ENCODE results near the gene AASS. TPM values are rescaled to one million over a fixed set of nuclear protein-coding genes. Genes with fewer than 3 reads are reported as not detected.
A peak's percentile ranks its signal among the peaks of the same experiment; 100 is the strongest.
"Not testable (repeated sequence)": the region's sequence is repeated elsewhere in the genome, so short reads cannot be mapped to it uniquely, and the experiment has no call there.

The AASS gene
- 19.3 TPM for total RNA-seq

DNA sequence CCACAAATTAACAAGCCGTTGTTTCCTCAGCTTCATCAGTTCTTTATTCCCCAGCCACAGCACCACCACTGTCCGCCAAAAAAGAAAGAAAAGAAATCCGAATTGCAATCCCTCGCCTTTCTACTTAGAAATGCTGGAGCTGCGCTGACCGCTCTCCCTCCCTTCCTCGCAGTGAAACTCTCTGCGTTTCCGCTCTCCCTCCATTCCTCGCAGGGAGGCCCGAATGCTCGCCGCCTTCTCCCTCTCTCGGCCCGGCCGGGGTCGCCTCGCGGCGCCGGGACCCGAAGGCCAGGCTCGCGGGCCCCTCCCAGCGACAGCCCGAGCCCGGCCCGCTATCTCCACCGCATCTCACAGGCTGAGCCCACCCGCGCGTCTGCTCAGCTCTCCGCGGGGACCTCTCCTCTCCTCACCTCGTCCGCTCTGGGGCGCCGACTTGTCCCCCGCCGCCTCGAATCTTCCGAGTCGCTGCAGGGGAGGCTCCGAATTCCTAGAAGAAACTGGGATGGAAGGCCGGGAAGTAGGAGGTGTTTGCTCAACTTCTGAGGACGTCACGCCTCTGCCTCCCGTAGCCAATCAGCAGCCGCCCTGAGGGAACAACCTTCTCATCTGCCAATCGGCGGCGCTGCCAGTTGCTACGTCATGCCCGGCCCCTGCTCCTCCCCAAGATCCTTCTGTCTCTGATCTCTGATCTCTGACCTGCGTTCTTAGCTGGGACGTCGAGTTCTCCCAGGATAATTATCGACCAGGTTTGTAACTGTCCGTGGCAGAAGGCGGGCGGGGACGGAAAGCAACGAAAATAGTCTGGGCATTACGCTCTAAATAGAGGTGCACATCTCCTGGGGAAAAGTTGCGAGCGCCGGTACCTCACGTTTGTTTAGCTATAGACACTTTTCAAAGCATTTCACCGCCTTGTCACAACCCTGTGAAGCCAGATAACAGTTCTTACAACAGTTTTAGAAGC, at the start of gene AASS:
Gene AASS, minus strand, starts transcription at position 499 of the 961 bp plus-strand sequence. CDS start 10,523 bp downstream, outside the sequence.
- DNase-seq, result peak; percentile 95

DNA sequence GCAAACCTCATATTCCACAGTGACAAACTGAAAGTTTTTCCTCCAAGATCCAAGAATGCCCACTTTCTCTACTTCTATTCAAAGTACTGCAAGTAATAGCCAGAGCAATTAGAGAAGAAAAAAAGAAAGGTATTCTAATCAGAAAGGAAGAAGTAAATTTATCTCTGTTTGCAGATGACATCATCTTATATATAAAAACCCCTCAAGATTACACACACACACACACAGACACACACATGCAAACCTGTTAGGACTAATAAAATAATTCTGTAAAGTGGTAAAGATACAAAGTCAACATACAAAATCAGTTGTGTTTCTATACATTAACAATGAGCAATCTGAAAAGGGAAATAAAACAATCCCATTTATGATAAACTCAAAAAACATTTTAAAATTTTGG, 44.7 kb upstream of the AASS start:
- DNase-seq, result no peak

DNA sequence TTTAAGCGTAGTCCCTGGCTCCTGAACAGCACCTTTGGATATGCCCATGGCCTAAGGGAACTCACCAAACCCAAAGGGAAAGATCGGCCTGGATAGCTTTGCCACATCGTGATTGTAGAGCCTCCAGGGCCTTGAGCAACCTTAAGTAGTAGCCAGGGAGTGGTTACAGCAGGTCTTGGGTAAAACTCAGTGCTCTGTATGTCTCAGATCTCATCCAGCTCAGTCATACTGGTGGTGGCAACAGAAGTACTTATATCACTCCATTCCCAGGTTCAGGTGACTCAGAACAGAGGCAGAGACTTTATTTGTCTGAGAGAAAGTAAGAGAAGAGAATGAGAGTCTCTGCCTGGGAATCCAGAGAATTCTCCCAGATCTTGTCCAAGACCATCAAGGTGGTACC, 39.1 kb upstream of the AASS start:
- DNase-seq, result no peak

DNA sequence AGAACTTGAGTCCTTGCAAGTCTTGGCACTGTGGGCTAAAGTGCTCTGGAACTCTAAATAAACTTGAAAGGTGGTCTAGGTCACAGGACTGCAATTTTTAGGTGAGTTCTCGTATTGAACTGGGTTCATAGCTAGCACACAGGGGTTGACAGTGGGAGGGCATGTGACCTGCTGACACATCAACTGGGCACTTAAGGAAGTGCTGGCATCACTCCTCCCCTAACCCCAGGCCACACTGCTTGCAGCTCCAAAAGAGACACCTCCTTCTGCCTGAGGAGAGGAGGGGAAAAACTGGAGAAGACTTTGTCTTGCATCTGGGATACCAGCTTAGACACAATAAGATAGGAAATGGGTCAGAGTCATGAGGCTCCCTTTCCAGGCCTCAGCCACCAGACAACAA, 38.0 kb upstream of the AASS start:
- no peak for DNase-seq

DNA sequence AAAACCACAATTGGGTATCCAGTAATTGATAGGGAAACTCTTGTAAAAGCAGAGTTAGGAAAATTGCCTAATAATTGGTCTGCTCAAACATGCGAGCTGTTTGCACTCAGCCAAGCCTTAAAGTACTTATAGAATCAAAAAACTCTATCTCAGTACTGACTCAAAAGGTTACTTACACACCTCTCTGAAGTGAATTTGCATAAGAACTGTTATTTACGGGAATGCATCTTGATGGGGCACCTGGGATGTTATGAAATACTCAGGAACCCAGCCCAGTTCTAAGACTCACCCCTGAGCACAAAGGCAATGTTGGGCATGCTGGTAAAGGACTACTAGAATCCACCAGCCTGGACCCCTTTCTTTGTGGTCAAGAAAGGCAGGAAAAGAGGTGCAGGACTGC, 28.1 kb upstream of the AASS start:
- not testable (repeated sequence) for DNase-seq

DNA sequence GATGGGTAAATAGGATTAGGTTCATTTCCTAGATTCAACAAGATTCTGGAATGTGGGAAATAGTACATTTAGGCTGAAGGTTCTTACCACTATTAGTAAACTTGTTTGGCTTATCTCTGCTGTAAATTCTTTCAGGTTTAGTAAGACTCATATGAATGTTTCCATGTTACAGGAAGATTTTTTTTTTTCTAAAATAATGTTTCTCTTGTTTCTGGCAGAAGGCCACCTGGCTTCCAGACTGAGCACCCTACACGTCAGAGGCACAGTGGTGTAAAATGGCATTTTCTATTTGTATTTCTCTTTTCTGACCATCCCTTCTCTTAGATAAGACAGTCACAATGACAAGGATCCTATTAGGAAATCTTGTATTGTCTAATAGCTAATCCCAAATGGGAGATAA, 22.7 kb upstream of the AASS start:
- no peak for DNase-seq

DNA sequence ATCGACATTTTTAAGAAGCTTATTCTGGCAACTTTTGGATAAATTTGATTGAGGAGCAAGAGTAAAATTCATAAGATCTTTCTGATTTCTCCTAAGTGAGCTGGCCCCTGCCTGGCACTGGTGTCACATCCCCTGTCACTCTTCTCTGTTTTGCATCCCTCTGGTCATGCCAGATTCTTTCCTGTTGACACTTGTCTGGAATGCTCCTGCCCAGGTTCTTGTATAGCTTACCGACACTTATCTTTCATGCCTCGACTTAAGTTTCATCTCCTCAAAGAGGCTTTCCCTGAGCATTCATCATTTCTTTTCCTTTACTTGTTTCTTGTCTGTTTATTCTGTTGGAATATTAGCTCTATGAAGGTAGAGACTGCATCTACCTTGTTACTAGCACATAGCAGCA, 22.2 kb upstream of the AASS start:
- no peak for DNase-seq

DNA sequence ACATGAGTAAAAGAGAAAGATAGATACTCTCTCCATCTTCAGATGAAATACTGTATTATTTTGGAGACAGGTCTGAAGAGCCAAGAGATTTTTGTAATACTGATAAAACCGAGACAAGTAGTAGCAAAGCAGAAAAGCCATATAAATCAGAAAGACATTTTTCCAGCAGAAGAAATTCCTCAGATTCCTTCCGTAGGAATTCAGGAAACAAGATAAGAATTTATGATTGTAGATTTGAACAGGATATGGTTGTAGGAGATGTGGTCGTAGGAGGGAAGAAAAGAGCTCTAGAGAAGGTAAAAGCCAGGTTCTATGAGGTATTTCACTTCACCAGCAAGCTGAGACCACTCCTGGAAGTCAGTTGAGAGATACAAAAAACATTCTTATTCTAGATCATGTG, 17.6 kb upstream of the AASS start:
- DNase-seq, result no peak

DNA sequence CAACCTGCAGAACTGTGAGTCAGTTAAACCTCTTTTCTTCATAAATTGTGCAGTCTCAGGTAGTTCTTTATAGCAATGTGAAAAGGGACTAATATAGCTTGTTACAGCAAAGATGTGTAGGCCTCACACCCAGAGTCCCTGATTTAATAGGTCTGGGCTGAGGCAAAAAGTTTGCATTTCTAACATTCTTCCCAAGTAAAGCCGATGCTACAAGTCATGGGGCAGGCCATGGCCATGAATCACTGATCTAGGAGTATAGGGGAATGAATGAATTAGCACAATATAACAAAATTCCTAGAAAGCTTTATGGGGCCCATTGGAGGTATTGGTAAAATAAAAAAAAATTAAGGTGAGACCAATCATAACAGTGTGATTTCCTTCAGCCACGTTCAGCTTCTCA, 11.5 kb upstream of the AASS start:
- DNase-seq, result no peak

DNA sequence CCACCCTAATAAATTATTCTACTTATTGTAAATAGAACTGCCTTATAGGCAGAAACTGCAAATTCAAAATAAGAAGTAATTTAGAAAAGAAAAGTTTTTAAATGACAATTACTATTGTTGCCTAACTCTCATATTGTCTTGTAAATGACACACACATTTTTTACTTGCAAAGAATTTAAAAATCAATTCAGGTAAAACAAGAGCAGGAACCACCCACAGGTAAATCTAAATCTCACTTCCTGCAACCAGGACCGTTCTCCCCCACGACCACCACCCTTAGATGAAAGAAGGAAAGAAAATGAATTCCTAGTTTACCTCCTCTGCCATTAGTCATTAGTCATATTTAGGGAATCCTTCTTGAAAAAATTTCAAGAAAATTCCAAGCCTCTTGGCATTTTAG, 4.8 kb upstream of the AASS start:
- no peak for DNase-seq

DNA sequence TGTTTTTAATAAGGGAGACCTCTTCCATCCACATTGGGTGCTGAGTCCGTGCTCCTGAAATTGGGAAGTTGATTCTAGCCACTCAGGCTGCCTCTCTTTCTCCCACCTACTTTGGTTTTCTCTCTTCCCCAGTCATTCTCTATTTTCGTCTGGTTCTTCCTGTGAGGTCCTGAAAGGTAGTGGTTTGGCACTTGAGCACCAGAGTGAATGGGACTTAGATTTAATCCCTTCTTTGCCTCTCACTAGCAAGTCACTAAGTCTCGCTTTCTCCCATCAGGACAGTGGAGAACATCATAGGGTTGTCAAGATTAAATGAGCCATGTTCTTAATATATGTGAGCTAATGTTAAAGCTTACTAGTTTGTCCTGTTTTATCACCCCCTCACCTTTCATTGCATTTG, 4.0 kb upstream of the AASS start:
- DNase-seq, result no peak

DNA sequence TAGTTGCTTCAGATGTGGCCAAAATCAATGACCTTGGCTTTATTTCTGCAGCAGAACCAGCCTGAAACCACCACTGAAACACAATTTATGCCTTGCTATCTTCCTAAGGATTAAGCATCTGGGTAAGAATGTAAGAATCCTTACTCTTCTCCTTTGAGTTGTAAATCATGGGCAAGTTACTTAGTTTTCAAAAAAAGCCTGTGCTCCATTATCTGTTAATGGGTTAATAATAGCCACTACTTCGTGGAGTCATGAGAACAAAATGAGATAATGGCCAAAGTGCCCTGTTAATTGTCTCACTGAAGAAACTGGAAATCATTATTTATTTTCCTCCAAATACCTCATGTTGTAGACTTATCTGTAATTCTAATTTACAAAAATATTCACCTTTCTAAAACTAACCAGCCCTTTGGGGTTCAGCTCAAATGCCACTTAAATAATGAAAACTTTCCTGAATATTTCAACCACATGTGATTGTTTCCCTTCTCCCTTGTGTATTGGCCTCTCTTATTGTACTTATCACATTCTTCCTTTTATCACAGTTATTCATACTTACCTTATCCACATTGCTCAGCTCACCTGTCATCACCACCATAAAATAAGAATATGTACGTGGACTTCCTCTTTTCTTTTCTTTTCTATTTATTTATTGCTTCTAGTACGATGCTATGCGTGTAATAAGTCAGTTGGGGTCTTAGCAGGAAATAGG, 2.0 kb upstream of the AASS start:
- DNase-seq, result no peak

DNA sequence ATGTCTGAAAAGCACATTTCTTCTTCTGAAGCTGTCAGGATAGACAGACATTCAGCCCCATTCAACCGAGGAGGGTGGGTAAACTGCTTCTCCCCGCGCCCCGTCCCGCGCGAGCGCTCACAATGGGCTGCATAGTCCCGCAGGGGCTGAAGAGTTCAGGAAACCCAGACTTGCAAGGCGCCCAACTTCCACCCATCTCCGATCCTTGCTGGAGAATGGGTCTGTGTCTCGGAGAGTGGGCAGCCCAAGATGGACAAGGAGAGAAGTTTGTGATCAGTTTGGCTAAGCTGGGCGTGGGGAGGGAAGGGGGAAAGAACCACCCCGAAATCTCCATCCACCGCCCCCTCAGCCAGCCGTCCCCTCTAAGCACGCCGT, 686 bp downstream of the AASS start:
- no peak for DNase-seq

DNA sequence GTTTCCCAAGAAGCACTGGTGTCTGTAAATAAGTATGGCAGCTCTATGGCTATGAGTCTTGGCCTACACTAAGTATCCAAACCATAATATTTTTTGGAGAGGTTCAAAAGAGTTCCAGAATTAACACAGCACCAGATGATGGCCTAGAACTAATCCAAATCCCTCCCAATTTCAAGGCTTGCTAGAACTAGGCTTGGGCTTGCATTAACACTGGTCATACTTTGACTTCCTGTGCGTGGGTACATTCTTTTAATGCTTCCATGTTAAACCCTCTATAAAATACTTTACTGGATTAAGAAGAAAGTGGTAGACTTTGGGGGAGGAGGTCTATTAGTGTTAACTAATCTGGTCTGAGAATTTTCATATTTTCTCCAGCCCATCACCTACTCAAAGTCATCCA, 3.1 kb downstream of the AASS start:
- DNase-seq, result no peak

DNA sequence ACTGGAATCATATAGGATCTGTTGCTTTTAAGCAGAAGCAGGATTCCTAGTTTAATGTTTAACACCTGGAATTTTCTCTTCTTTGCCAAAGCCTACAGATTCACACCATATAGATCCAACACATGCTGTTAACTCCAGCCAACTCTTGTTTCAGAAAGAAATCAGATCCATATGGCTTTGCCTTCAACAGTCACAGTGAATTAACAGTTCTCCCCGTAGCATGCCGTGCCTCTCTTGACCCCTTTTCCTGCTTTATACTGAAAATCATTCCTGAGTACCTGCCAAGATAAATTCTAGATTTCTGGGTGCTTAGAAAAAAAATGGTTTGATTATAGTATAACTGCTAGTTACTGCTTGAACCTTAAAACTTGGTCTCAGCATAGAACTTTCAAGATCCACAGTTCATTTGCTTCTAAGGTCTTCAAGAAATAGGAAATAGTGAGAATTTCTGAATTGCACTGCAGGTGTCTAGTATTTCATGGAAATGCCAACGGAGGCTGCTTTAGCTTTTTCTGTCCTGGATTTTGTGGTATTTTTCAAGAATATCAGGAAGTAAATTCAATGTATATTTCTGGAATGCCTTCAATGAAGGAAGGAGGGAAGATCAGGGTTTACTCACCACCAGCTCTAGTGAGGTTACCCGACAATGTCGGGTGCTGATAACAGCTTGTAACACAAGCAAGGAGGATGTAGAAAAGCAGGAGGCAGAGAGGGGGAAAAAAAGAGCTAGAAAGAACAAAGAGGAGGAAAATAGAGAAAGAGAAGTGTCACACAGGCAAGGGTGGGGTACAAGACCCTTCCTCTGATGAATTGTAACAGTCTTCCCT, 6.6 kb downstream of the AASS start:
- no peak for DNase-seq

DNA sequence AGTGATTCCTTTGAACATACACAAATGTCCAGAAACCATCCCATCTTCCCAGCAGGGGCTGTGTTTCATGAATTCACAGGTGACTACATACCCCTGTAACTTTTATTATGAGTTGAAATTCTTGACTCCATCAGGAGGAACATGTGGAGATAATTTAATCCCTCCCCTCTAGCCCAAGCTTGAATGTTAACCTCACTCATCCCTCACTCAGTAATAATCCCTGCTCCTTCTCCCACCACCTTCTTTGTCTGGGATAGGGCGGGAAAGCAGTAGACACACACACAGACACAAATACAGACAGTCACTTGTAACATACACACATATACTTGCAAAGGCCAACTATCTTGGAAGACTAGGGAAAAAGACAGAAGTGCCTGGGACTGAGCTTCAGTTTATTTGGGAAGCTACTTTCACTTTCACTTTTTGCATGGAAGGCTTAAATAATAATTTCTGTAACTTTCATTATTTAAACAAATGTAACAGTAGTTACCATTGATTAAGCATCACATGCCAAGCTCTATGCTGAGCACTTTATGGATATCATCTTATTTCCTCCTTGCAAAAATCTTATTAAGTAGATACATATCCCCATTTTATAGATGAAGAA, 7.3 kb downstream of the AASS start:
- DNase-seq, result no peak

DNA sequence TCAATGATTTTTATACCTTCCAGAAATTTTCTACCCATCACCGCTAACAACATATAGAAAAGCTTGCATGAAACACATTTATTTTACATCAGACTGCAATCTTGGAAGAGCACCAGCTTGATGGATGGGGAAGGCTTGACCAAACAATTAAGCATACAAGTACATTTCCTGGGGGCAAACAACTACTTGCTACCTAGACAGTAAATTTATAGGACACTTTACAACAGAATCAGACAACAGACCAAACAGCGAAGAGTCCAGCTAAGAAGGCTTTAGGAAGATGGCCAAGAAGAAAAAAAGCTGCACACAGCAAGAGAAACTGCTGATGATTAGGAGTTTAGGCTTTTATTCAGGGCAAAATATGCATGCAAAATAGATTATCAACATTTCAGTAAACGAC, 8.0 kb downstream of the AASS start:
- no peak for DNase-seq

DNA sequence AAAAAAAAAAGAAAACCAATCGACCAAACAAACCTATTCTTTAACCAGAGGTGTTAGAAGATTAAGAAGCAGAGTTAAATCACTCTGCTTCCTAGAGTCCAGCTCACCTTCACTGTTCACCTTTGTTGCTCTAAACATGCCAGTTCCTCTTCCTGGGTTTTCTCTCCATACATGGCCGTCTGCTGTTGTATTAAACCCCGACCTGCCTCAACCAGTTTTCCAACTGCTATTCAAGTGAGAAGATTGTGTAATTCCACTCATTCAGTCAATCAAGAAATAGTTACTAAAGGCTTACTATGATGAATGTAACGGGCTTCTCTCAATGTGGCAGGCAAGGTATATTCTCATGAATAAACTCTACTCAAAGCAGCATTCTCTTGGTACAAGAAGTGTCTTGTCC, 8.8 kb downstream of the AASS start:
- DNase-seq, result no peak

DNA sequence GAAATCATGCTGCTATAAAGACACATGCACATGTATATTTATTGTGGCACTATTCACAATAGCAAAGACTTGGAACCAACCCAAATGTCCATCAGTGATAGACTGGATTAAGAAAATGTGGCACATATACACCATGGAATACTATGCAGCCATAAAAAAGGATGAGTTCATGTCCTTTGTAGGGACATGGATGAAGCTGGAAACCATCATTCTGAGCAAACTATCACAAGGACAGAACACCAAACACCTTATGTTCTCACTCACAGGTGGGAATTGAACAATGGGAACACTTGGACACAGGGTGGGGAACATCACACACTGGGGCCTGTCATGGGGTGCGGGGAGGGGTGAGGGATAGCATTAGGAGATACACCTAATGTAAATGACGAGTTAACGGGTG, 9.3 kb downstream of the AASS start:
- DNase-seq, result not testable (repeated sequence)

DNA sequence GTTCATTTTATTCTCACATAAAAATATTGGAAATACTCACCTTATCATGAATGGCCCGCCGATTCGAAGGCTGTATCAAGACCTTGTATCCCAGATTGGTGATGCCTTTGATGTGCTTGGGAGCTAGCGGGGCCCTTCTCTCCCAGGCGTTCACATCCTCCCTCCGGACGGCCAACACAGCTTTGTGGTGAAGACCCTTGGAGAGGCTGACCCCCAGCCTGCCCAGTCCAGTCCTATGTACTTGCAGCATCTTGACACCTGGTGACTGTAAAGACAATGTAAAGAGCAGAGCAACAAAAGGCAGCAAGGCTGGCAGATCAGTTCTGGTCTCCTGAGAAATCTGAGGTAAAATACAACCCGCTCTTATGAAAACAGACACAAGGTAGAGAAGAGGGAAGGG, 10.6 kb downstream of the AASS start:
- no peak for DNase-seq

DNA sequence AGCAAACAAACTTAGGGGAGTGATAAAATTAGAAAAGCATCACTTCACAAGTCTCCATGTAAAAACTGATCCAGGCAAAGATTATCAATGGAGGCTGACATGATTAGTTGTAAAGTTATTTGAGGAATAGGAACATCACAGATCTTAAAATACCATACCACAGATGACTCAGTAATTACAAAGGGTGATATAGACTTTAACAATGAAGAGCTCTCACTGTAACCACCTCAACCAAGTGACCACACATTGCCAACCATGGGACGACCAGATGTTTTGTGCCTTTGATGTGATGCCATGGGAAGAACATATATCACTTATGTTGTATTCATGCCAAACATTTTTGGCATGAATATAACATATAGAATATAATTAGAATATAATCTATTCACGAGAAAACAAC, 11.7 kb downstream of the AASS start:
- no peak for DNase-seq

DNA sequence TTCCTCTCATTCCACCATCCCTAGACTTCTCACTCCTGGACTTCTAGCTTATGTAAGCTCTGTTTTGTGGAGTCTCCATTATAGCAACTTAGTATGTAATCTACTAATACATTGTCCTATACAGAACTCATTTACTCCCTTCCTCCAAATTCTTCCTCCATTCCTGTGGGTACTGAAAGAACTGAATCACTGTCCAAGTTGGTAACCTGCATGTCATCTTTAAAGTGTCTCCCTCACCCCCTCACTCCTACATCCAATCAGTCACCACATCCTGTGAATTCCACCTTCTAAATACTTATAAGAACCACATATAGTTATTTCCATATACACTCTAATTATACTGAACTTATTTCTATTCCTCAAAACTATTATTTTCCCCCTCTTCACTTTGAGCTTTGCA, 20.3 kb downstream of the AASS start:
- DNase-seq, result no peak

DNA sequence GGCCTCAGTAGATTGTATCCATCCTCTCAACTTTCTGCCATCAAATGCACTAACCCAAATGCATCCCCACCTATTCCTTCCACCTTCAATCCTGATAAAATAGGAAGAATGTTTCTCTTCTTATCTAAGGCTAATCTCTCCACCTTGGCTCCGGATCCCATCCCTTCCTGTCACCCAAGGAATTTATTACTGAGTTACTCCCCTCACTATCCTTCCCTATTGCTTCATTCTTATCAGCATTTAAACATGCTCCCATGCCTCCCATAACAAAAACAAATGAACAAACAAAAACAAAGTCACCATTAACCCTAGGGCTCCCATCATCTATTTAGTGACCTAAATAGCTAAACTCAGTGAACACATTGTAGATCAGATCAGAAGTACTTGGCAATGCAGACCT, 25.3 kb downstream of the AASS start:
- DNase-seq, result no peak

All from occipital lobe (tissue), 2 donors.